OCI-LY7 (cell line): ENCODE results near the gene TRIM59. TPM values are rescaled to one million over a fixed set of nuclear protein-coding genes. Genes with fewer than 3 reads are reported as not detected.

ENCODE experiments used
- BruUV-seq: library from RNA; stranded (reverse); fragments of 400-500 nt; replicated peaks from 2 replicates; lab custom pipeline; 2021; lab: Mats Ljungman, UMichigan
- CTCF ChIA-PET: fragments of 300-600 bp; sonication (Branson Sonifier 250); formaldehyde crosslinking; loops from one replicate; lab custom pipeline; 2022; ENCODE audit warnings: antibody characterized with exemption; ENCODE audit not compliant: unreplicated experiment; lab: Charles Lee
- POLR2A ChIA-PET: fragments of 300-600 bp; sonication (Branson Sonifier 250); formaldehyde crosslinking; loops from one replicate; lab custom pipeline; 2022; ENCODE audit warnings: antibody characterized with exemption; lab: Charles Lee
- DNase-seq: peaks from one replicate; pipeline ENCODE4 v3.0.0-alpha.2; 2015; ENCODE audit warnings: low spot score
- H2AFZ ChIP-seq: fragments of 200-600 bp; sonication (generic), shearing (Covaris generic); 2 replicates; pipeline ENCODE4 v1.6.1; 2014; ENCODE audit warnings: mild to moderate bottlenecking, antibody characterized with exemption, low read length, moderate library complexity
- H3K27ac ChIP-seq: fragments of 200-600 bp; sonication (generic); 2 replicates; pipeline ENCODE4 v1.5.1; 2014; ENCODE audit warnings: mixed run types, low read depth, mild to moderate bottlenecking, moderate library complexity, low read length, inconsistent platforms; ENCODE audit not compliant: poor library complexity, severe bottlenecking
- H3K36me3 ChIP-seq: fragments of 200-600 bp; sonication (generic); 2 replicates; pipeline ENCODE4 v1.6.1; 2014; ENCODE audit warnings: mild to moderate bottlenecking, antibody characterized with exemption, low read length, moderate library complexity, mixed read lengths; ENCODE audit not compliant: insufficient read depth
- H3K4me1 ChIP-seq: fragments of 200-600 bp; sonication (generic); 2 replicates; pipeline ENCODE4 v1.5.1; 2014; ENCODE audit warnings: mild to moderate bottlenecking, low read length; ENCODE audit not compliant: insufficient read depth, poor library complexity, severe bottlenecking
- H3K4me2 ChIP-seq: fragments of 200-600 bp; sonication (generic); 2 replicates; pipeline ENCODE4 v1.6.1; 2014; ENCODE audit warnings: mild to moderate bottlenecking, low read length
- H3K4me3 ChIP-seq: fragments of 200-600 bp; sonication (generic); 2 replicates; pipeline ENCODE4 v1.5.1; 2014; ENCODE audit warnings: mild to moderate bottlenecking, low read depth, low read length; ENCODE audit not compliant: poor library complexity, severe bottlenecking
- H3K79me2 ChIP-seq: fragments of 200-600 bp; sonication (generic); 2 replicates; pipeline ENCODE4 v1.6.1; 2016; ENCODE audit warnings: low read depth, mild to moderate bottlenecking, low read length, moderate library complexity, mixed read lengths; ENCODE audit not compliant: insufficient read depth
- H3K9me2 ChIP-seq: fragments of 200-600 bp; sonication (generic); 2 replicates; pipeline ENCODE4 v1.6.1; 2016; ENCODE audit warnings: mild to moderate bottlenecking, low read length, mixed read lengths; ENCODE audit not compliant: insufficient read depth
- H3K9me3 ChIP-seq: fragments of 200-600 bp; sonication (generic); 2 replicates; pipeline ENCODE4 v1.6.1; 2014; ENCODE audit warnings: mild to moderate bottlenecking, mixed run types, low read length, mixed read lengths
- H4K20me1 ChIP-seq: fragments of 200-600 bp; sonication (generic); 2 replicates; pipeline ENCODE4 v1.6.1; 2014; ENCODE audit warnings: mild to moderate bottlenecking, antibody characterized with exemption, low read length, moderate library complexity, mixed read lengths; ENCODE audit not compliant: insufficient read depth
- EZH2phosphoT487 ChIP-seq: fragments of 200-600 bp; sonication (generic); IDR thresholded peaks from 2 replicates; pipeline ENCODE4 v1.6.1; 2018; ENCODE audit warnings: low read depth, borderline replicate concordance, mild to moderate bottlenecking, mixed run types, antibody characterized with exemption, low read length, moderate library complexity, mixed read lengths
- intact Hi-C: fragments of 100-400 bp; cut with micrococcal nuclease; formaldehyde crosslinking; loops from one replicate; pipeline ENCODE4 v1.10.0; 2022; ENCODE audit not compliant: unreplicated experiment
- total RNA-seq, 2 experiments: library from RNA; depleted of rRNA in 1 of 2; stranded (reverse); fragments of >200 nt in 1 of 2; shearing (Covaris generic) in 1 of 2; gene quantifications; 2 replicates each; pipeline ENCODE4 v1.2.3, GENCODE V29; 2014 to 2022
- TF ChIP-seq, protein P1 (sequence below): fragments of 200-600 bp; sonication (generic); conservative IDR thresholded peaks from 2 replicates; pipeline ENCODE4 v1.5.1; 2014; ENCODE audit warnings: mild to moderate bottlenecking, antibody characterized with exemption, low read length, moderate library complexity, mixed read lengths

The TRIM59 gene
- total RNA-seq, 2 experiments from 2014 or later, result 28.7 to 46.9 TPM

DNA sequence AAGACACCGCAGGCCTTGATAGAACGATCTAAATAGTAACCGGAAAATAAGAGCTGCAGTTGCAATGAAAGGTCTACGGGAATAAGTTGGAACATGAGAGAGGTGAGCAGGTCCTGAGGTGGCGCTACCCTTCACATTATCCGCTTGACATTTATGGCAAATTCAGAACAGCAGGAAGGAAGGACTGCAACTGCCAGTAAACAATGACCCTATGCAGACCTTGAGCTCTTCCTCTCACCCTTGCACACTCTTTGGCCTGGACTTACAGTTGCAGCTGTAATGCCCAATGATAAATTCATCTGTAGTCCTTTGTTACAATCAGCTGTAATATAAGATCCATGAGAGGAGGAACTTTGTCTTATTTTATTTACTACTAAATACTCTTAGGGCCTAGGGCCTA is 32.3 kb upstream of the TRIM59 start:
- POLR2A ChIA-PET, result interaction anchor here (0.6 kb wide), 1 partner anchor 33 kb away, joined by 3 read pairs; the partner anchor contains the start of gene TRIM59

DNA sequence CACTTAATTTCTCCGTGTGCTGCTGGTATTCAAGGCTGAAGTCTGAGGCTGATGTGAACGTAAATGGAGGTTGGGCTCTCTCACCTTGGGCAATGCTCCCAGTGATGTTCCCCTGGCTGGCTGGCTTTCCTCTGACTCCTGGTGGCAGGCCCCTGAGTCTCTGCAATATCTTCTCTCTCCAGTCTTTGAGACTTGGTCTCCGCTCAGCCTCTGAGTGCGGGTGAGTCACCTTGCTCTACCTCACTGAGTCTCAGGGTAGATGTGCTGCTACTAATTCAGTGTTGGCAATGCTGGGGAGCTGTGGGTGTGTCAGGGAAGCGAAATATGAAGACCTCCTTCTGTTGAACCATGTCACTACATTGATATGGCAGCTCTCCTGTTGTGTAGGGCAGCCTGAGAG is 31.3 kb upstream of the TRIM59 start:
- CTCF ChIA-PET, result no interaction called here
- Histone ChIP-seq H3K79me2 (no peaks in the 10 kb centered on the region), H3K9me2 (no peaks in the 10 kb centered on the region), H2AFZ (no peak overlapping the region), H3K4me3 (no peak overlapping the region), H4K20me1 (no peaks in the 10 kb centered on the region), H3K9me3 (no peaks in the 10 kb centered on the region), H3K4me2 (no peak overlapping the region), H3K4me1 (no peaks in the 10 kb centered on the region), H3K27ac (no peak overlapping the region), H3K36me3 (no peaks in the 10 kb centered on the region)
- DNase-seq, result no peak
- POLR2A ChIA-PET, result interaction anchor here (0.5 kb wide), 1 partner anchor 34 kb away, joined by 3 read pairs; no protein-coding TSS in a partner anchor
- no peak for TF ChIP-seq EZH2phosphoT487
- TF ChIP-seq, protein P1, sequence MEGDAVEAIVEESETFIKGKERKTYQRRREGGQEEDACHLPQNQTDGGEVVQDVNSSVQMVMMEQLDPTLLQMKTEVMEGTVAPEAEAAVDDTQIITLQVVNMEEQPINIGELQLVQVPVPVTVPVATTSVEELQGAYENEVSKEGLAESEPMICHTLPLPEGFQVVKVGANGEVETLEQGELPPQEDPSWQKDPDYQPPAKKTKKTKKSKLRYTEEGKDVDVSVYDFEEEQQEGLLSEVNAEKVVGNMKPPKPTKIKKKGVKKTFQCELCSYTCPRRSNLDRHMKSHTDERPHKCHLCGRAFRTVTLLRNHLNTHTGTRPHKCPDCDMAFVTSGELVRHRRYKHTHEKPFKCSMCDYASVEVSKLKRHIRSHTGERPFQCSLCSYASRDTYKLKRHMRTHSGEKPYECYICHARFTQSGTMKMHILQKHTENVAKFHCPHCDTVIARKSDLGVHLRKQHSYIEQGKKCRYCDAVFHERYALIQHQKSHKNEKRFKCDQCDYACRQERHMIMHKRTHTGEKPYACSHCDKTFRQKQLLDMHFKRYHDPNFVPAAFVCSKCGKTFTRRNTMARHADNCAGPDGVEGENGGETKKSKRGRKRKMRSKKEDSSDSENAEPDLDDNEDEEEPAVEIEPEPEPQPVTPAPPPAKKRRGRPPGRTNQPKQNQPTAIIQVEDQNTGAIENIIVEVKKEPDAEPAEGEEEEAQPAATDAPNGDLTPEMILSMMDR, result no peak
- intact Hi-C loops, result no loop called here
- BruUV-seq, result no TSS peak

More for the DNA sequence above, 32.3 kb upstream of the TRIM59 start:
- no TSS peak for BruUV-seq
- TF ChIP-seq, protein P1, result no peak
- no peak for TF ChIP-seq EZH2phosphoT487
- no peaks in the 10 kb centered on the region for H3K36me3 ChIP-seq
- H4K20me1 ChIP-seq, result no peaks in the 10 kb centered on the region
- H3K27ac ChIP-seq, result no peak overlapping the region
- H3K9me3 ChIP-seq, result no peaks in the 10 kb centered on the region
- CTCF ChIA-PET, result no interaction called here
- DNase-seq, result no peak
- no peaks in the 10 kb centered on the region for H3K79me2 ChIP-seq
- no peaks in the 10 kb centered on the region for H3K9me2 ChIP-seq
- H2AFZ ChIP-seq, result no peak overlapping the region
- H3K4me3 ChIP-seq, result no peak overlapping the region
- no peak overlapping the region for H3K4me2 ChIP-seq
- no peaks in the 10 kb centered on the region for H3K4me1 ChIP-seq
- intact Hi-C loops, result no loop called here

DNA sequence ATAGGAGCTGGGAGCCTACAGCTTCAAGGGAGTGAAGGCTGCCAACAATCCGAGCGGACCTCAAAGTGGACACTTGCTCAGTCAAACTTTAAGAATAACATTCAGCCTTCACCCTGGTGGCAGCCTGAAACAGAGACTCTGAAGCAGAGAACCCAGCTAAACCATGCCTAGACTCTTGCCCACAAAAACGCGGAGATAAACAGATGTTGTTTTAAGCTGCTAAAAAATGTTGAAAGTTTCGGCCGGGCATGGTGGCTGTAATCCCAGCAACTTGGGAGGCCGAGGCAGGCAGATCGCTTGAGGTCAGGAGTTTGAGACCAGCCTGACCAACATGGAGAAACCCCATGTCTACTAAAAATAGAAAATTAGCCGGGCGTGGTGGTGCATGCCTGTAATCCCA is 29.8 kb upstream of the TRIM59 start:
- H4K20me1 ChIP-seq, result no peaks in the 10 kb centered on the region
- no peak overlapping the region for H3K4me2 ChIP-seq
- H3K4me3 ChIP-seq, result no peak overlapping the region
- TF ChIP-seq, protein P1, result no peak
- no peak for TF ChIP-seq EZH2phosphoT487
- H3K4me1 ChIP-seq, result no peaks in the 10 kb centered on the region
- DNase-seq, result no peak
- POLR2A ChIA-PET, result no interaction called here
- no peaks in the 10 kb centered on the region for H3K9me3 ChIP-seq
- no peaks in the 10 kb centered on the region for H3K36me3 ChIP-seq
- no peaks in the 10 kb centered on the region for H3K79me2 ChIP-seq
- CTCF ChIA-PET, result no interaction called here
- H2AFZ ChIP-seq, result no peak overlapping the region
- intact Hi-C loops, result no loop called here
- BruUV-seq, result no TSS peak
- H3K27ac ChIP-seq, result no peak overlapping the region
- no peaks in the 10 kb centered on the region for H3K9me2 ChIP-seq
